GM12878 (cell line): ENCODE data around the gene IQCH. TPM values are rescaled to one million over a fixed set of nuclear protein-coding genes. Genes with fewer than 3 reads are reported as not detected.

ENCODE experiments used
- ATF2 ChIP-seq: IDR thresholded peaks from 2 replicates; pipeline ENCODE4 v1.6.1; 2012; ENCODE audit warnings: low read length, inconsistent platforms
- E2F8 ChIP-seq: fragments of 450-650 bp; IDR thresholded peaks from 2 replicates; pipeline ENCODE4 v1.6.1; 2018; ENCODE audit warnings: mild to moderate bottlenecking, low read depth, moderate library complexity; ENCODE audit not compliant: partially characterized antibody
- GABPA ChIP-seq: IDR thresholded peaks from 2 replicates; pipeline ENCODE4 v1.6.1; 2014; ENCODE audit warnings: antibody characterized with exemption, low read depth, mild to moderate bottlenecking, inconsistent platforms
- IRF4 ChIP-seq: IDR thresholded peaks from 2 replicates; pipeline ENCODE4 v1.6.1; 2011; ENCODE audit warnings: low read depth, low read length
- NFIC ChIP-seq: IDR thresholded peaks from 2 replicates; pipeline ENCODE4 v1.6.1; 2012; ENCODE audit warnings: low read depth, mild to moderate bottlenecking, inconsistent platforms, low read length, moderate library complexity
- NFYB ChIP-seq: IDR thresholded peaks from 2 replicates; pipeline ENCODE4 v1.6.1; 2011; ENCODE audit warnings: low read depth, mild to moderate bottlenecking, low read length, improper control_type of control experiment, moderate library complexity; ENCODE audit not compliant: insufficient read depth
- PML ChIP-seq: IDR thresholded peaks from 2 replicates; pipeline ENCODE4 v1.6.1; 2012; ENCODE audit warnings: low read length, inconsistent platforms
- RELA ChIP-seq: fragments of 450-650 bp; IDR thresholded peaks from 2 replicates; pipeline ENCODE4 v1.8.0; 2014; ENCODE audit warnings: borderline replicate concordance; ENCODE audit not compliant: partially characterized antibody
- SMC3 ChIP-seq: IDR thresholded peaks from 2 replicates; pipeline ENCODE4 v1.6.1; 2011; ENCODE audit warnings: low read length, improper control_type of control experiment, borderline replicate concordance
- ZNF274 ChIP-seq: IDR thresholded peaks from one replicate; pipeline ENCODE4 v1.8.0; 2011; ENCODE audit not compliant: insufficient read length, insufficient read depth
- polyA plus RNA-seq, 11 experiments: library from polyadenylated mRNA; depleted of rRNA in 4 of 11; unstranded in 6 of 11; stranded (reverse) in 5 of 11; fragments of >200 nt; fragmentation: Nextera tagmentation in 4 of 11; fragmentation: Illumina TruSeq in 1 of 11; extraction: Ambion mirVana in 4 of 11; extraction: Trizol in 1 of 11; gene quantifications; 1 replicate in 1 of 11; 2 replicates in 10 of 11; pipeline versions ENCODE4 v1.2.1 to v1.2.3, GENCODE V29; 2011 to 2016; ENCODE audit warnings: inconsistent platforms in 2 of 11, missing spikeins in 2 of 11, low read depth in 1 of 11
- total RNA-seq, 4 experiments: library from RNA; depleted of rRNA in 3 of 4; stranded (reverse); fragments of >200 nt in 3 of 4; fragmentation: Illumina TruSeq in 1 of 4; extraction: Trizol in 1 of 4; gene quantifications; 2 replicates each; pipeline versions ENCODE4 v1.2.1 to v1.2.3, GENCODE V29; 2013 to 2021

The IQCH gene
- total and polyA plus RNA-seq, 10 of the 15 experiments (the other 5 are each of a cell fraction or from before 2014, with no cell fraction given), result 0.29 to 1.3 (median 0.99) TPM

GRCh38 chr15:67358812-67359211 lies 104.2 kb downstream of the IQCH start (continued):
- TF ChIP-seq E2F8 (no peak), NFYB (no peak), SMC3 (no peak), GABPA (no peak), ZNF274 (no peak), NFIC (no peak), IRF4 (no peak), PML (no peak), RELA (no peak), ATF2 (no peak)
